Karpas-422 (cell line): ENCODE results near the gene PTPRK. TPM values are rescaled to one million over a fixed set of nuclear protein-coding genes. Genes with fewer than 3 reads are reported as not detected.

Experiments
- DNase-seq: peaks from one replicate; pipeline ENCODE4 v3.0.0-alpha.2; 2015
- H2AFZ ChIP-seq: fragments of 200-600 bp; sonication (generic); 2 replicates; pipeline ENCODE4 v1.6.1; 2014; ENCODE audit warnings: antibody characterized with exemption, low read length, mixed read lengths
- H3K27ac ChIP-seq: fragments of 200-600 bp; sonication (generic); 2 replicates; pipeline ENCODE4 v1.5.1; 2014; ENCODE audit warnings: mild to moderate bottlenecking, low read length, moderate library complexity
- H3K27me3 ChIP-seq: fragments of 200-600 bp; sonication (generic); 2 replicates; pipeline ENCODE4 v1.6.1; 2014; ENCODE audit warnings: low read length, mixed read lengths
- H3K36me3 ChIP-seq: fragments of 200-600 bp; sonication (generic); 2 replicates; pipeline ENCODE4 v1.6.1; 2014; ENCODE audit warnings: low read length, mixed read lengths; ENCODE audit not compliant: insufficient read depth
- H3K4me1 ChIP-seq: fragments of 200-600 bp; sonication (generic); 2 replicates; pipeline ENCODE4 v1.6.1; 2014; ENCODE audit warnings: mild to moderate bottlenecking, low read length, mixed read lengths
- H3K4me2 ChIP-seq: fragments of 200-600 bp; sonication (generic); 2 replicates; pipeline ENCODE4 v1.6.1; 2014; ENCODE audit warnings: low read length, low read depth, mild to moderate bottlenecking; ENCODE audit not compliant: poor library complexity, severe bottlenecking
- H3K4me3 ChIP-seq: fragments of 200-600 bp; sonication (generic); 2 replicates; pipeline ENCODE4 v1.5.1; 2014; ENCODE audit warnings: mild to moderate bottlenecking, antibody characterized with exemption, low read length, mixed read lengths
- H3K79me2 ChIP-seq: fragments of 200-600 bp; sonication (generic); 2 replicates; pipeline ENCODE4 v1.6.1; 2014; ENCODE audit warnings: mild to moderate bottlenecking, low read length, mixed read lengths
- H3K9ac ChIP-seq: fragments of 200-600 bp; sonication (generic); 2 replicates; pipeline ENCODE4 v1.6.0; 2014; ENCODE audit warnings: low read length
- H3K9me2 ChIP-seq: fragments of 200-600 bp; sonication (generic), shearing (Covaris generic); replicated peaks from 2 replicates; pipeline ENCODE4 v1.6.0; 2014; ENCODE audit warnings: mild to moderate bottlenecking, low read length, moderate library complexity; ENCODE audit not compliant: insufficient read depth
- H3K9me3 ChIP-seq: fragments of 300-700, 200-600 bp; sonication (generic); 2 replicates; pipeline ENCODE4 v1.6.1; 2014; ENCODE audit warnings: low read length, mixed read lengths
- H4K20me1 ChIP-seq: fragments of 200-600 bp; sonication (generic); 2 replicates; pipeline ENCODE4 v1.6.1; 2014; ENCODE audit warnings: mild to moderate bottlenecking, antibody characterized with exemption, low read length, low read depth; ENCODE audit not compliant: insufficient read depth
- total RNA-seq: library from RNA; depleted of rRNA; stranded (reverse); fragments of >200 nt; shearing (Covaris generic); gene quantifications from 2 replicates; pipeline ENCODE4 v1.2.3, GENCODE V29; 2014; ENCODE audit warnings: low replicate concordance

PTPRK gene
- total RNA-seq, 1 experiment from 2014 or later = 0.04 TPM

GRCh38 chr6:128521282-128521632 is 858 bp upstream of the PTPRK start:
- Histone ChIP-seq H3K4me2 (no peak overlapping the region), H3K36me3 (no peaks in the 10 kb centered on the region), H3K79me2 (no peaks in the 10 kb centered on the region), H4K20me1 (no peaks in the 10 kb centered on the region), H3K4me3 (no peak overlapping the region), H3K27ac (no peak overlapping the region), H3K9me2 (no peaks in the 10 kb centered on the region), H3K4me1 (no peaks in the 10 kb centered on the region), H3K9ac (no peak overlapping the region), H3K9me3 (peaks cover 5% of the 10 kb centered on the region), H3K27me3 (no peaks in the 10 kb centered on the region), H2AFZ (no peak overlapping the region)
- no peak for DNase-seq

- Histone ChIP-seq H4K20me1 (no peaks in the 10 kb centered on the region), H3K27me3 (no peaks in the 10 kb centered on the region), H3K27ac (no peak overlapping the region), H3K4me2 (no peak overlapping the region), H3K9ac (no peak overlapping the region), H3K9me2 (no peaks in the 10 kb centered on the region), H3K79me2 (no peaks in the 10 kb centered on the region), H3K4me1 (no peaks in the 10 kb centered on the region), H3K4me3 (no peak overlapping the region), H3K36me3 (no peaks in the 10 kb centered on the region), H3K9me3 (peaks cover 8% of the 10 kb centered on the region), H2AFZ (no peak overlapping the region)
- no peak for DNase-seq
These were observed 416 bp downstream of the PTPRK start for GRCh38 chr6:128519931-128520435.

GRCh38 chr6:128519132-128519930 is 1.1 kb downstream of the PTPRK start:
- Histone ChIP-seq H3K79me2 (no peaks in the 10 kb centered on the region), H3K4me2 (no peak overlapping the region)

GRCh38 chr6:128518434-128519131 is 1.8 kb downstream of the PTPRK start:
- no peaks in the 10 kb centered on the region for H3K9me2 ChIP-seq
- no peaks in the 10 kb centered on the region for H3K36me3 ChIP-seq
- no peak overlapping the region for H3K4me2 ChIP-seq
- no peak overlapping the region for H3K27ac ChIP-seq
- H3K27me3 ChIP-seq = no peaks in the 10 kb centered on the region
- peaks cover 7% of the 10 kb centered on the region for H3K9me3 ChIP-seq
- no peak overlapping the region for H3K9ac ChIP-seq
- H3K79me2 ChIP-seq = no peaks in the 10 kb centered on the region
- no peak for DNase-seq
- H3K4me1 ChIP-seq = no peaks in the 10 kb centered on the region
- no peaks in the 10 kb centered on the region for H4K20me1 ChIP-seq
- no peak overlapping the region for H2AFZ ChIP-seq
- H3K4me3 ChIP-seq = no peak overlapping the region

More at GRCh38 chr6:128519132-128519930, 1.1 kb downstream of the PTPRK start:
- no peak overlapping the region for H3K27ac ChIP-seq
- DNase-seq = no peak
- H3K9ac ChIP-seq = no peak overlapping the region
- no peaks in the 10 kb centered on the region for H3K9me2 ChIP-seq
- H4K20me1 ChIP-seq = no peaks in the 10 kb centered on the region
- H3K36me3 ChIP-seq = no peaks in the 10 kb centered on the region
- no peaks in the 10 kb centered on the region for H3K4me1 ChIP-seq
- H3K4me3 ChIP-seq = no peak overlapping the region
- no peak overlapping the region for H2AFZ ChIP-seq
- H3K9me3 ChIP-seq = peaks cover 8% of the 10 kb centered on the region
- H3K27me3 ChIP-seq = no peaks in the 10 kb centered on the region

- no peak overlapping the region for H3K4me3 ChIP-seq
- H3K9me2 ChIP-seq = no peaks in the 10 kb centered on the region
- H3K36me3 ChIP-seq = no peaks in the 10 kb centered on the region
- DNase-seq = no peak
- H3K27me3 ChIP-seq = no peaks in the 10 kb centered on the region
- no peak overlapping the region for H2AFZ ChIP-seq
- H3K9ac ChIP-seq = no peak overlapping the region
- no peak overlapping the region for H3K27ac ChIP-seq
- H3K79me2 ChIP-seq = no peaks in the 10 kb centered on the region
- H3K9me3 ChIP-seq = peaks cover 5% of the 10 kb centered on the region; the same call in 1 of the 2 replicates
- H3K4me1 ChIP-seq = no peaks in the 10 kb centered on the region
- no peaks in the 10 kb centered on the region for H4K20me1 ChIP-seq
- H3K4me2 ChIP-seq = no peak overlapping the region
These were observed 3.3 kb downstream of the PTPRK start for GRCh38 chr6:128517124-128517523.

GRCh38 chr6:128516514-128516898 is 3.9 kb downstream of the PTPRK start:
- H4K20me1 ChIP-seq = no peaks in the 10 kb centered on the region
- H3K27me3 ChIP-seq = no peaks in the 10 kb centered on the region
- no peaks in the 10 kb centered on the region for H3K79me2 ChIP-seq
- H2AFZ ChIP-seq = no peak overlapping the region
- no peaks in the 10 kb centered on the region for H3K36me3 ChIP-seq
- H3K9ac ChIP-seq = no peak overlapping the region
- no peak overlapping the region for H3K4me2 ChIP-seq
- no peak overlapping the region for H3K27ac ChIP-seq
- no peak for DNase-seq
- peaks cover 5% of the 10 kb centered on the region; the same call in 1 of the 2 replicates for H3K9me3 ChIP-seq
- no peaks in the 10 kb centered on the region for H3K4me1 ChIP-seq
- no peaks in the 10 kb centered on the region for H3K9me2 ChIP-seq
- no peak overlapping the region for H3K4me3 ChIP-seq

- no peak overlapping the region for H2AFZ ChIP-seq
- no peak overlapping the region for H3K4me2 ChIP-seq
- no peak for DNase-seq
- no peaks in the 10 kb centered on the region for H3K4me1 ChIP-seq
- H3K9me2 ChIP-seq = no peaks in the 10 kb centered on the region
- H3K36me3 ChIP-seq = no peaks in the 10 kb centered on the region
- H3K9ac ChIP-seq = no peak overlapping the region
- no peak overlapping the region for H3K27ac ChIP-seq
- H3K27me3 ChIP-seq = no peaks in the 10 kb centered on the region
- no peak overlapping the region for H3K4me3 ChIP-seq
- no peaks in the 10 kb centered on the region for H3K79me2 ChIP-seq
- no peaks in the 10 kb centered on the region for H4K20me1 ChIP-seq
- H3K9me3 ChIP-seq = peaks cover 5% of the 10 kb centered on the region; the same call in 1 of the 2 replicates
These were observed 4.6 kb downstream of the PTPRK start for GRCh38 chr6:128515550-128516513.
